ENCODE data around the gene TMEM245. TPM values are rescaled to one million over a fixed set of nuclear protein-coding genes. Genes with fewer than 3 reads are reported as not detected.
A peak's percentile ranks its signal among the peaks of the same experiment; 100 is the strongest.

The TMEM245 gene
- total RNA-seq, 1 donor from 2014 or later: 52.2 TPM

GRCh38 chr9:109012009-109012875 lies 107.5 kb downstream of the TMEM245 start:
- H3K79me2 ChIP-seq (ENCODE audit: insufficient read depth, low read length): peaks cover 47% of the 10 kb centered on the region
- H3K4me1 Mint-ChIP-seq (ENCODE audit: low read depth, unreplicated experiment): peaks cover 29% of the 10 kb centered on the region
- peak; percentile 94 for DNase-seq (ENCODE audit: low read depth)
- peaks cover 35% of the 10 kb centered on the region for H4K20me1 ChIP-seq (ENCODE audit: insufficient read depth, low read length)
- TF ChIP-seq, protein P1, sequence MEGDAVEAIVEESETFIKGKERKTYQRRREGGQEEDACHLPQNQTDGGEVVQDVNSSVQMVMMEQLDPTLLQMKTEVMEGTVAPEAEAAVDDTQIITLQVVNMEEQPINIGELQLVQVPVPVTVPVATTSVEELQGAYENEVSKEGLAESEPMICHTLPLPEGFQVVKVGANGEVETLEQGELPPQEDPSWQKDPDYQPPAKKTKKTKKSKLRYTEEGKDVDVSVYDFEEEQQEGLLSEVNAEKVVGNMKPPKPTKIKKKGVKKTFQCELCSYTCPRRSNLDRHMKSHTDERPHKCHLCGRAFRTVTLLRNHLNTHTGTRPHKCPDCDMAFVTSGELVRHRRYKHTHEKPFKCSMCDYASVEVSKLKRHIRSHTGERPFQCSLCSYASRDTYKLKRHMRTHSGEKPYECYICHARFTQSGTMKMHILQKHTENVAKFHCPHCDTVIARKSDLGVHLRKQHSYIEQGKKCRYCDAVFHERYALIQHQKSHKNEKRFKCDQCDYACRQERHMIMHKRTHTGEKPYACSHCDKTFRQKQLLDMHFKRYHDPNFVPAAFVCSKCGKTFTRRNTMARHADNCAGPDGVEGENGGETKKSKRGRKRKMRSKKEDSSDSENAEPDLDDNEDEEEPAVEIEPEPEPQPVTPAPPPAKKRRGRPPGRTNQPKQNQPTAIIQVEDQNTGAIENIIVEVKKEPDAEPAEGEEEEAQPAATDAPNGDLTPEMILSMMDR (IDR thresholded peaks at IDR 0.05; ENCODE audit: insufficient read depth, low read depth, low read length): no peak
- no peak for TF ChIP-seq EZH2 (IDR thresholded peaks at IDR 0.05; ENCODE audit: insufficient read depth, low read length)
- peak overlapping the region; percentile 42 for H2AFZ ChIP-seq (ENCODE audit: low read depth, low read length)
- H3K4me1 ChIP-seq (ENCODE audit: insufficient read depth, low read length): peaks cover 28% of the 10 kb centered on the region
- peak overlapping the region; percentile 92 for H3K27ac ChIP-seq (ENCODE audit: low read depth, low read length)
- peak overlapping the region; percentile 91 for H3K4me3 Mint-ChIP-seq (ENCODE audit: unreplicated experiment)
- peak overlapping the region; percentile 81 for H3K4me3 ChIP-seq (ENCODE audit: insufficient read depth, low read depth, low read length)
- no peaks in the 10 kb centered on the region for H3K27me3 ChIP-seq (ENCODE audit: insufficient read depth, low read length)
- H3K36me3 Mint-ChIP-seq (ENCODE audit: low read depth, unreplicated experiment): peaks cover 1% of the 10 kb centered on the region
- H3K9ac ChIP-seq (ENCODE audit: low read length): peak overlapping the region; percentile 94
- peak overlapping the region; percentile 89 for H3K27ac Mint-ChIP-seq (ENCODE audit: unreplicated experiment)
- H3K36me3 ChIP-seq (ENCODE audit: insufficient read depth, low read length): no peaks in the 10 kb centered on the region
- no peaks in the 10 kb centered on the region for H3K9me3 ChIP-seq (ENCODE audit: insufficient read depth, low read depth, low read length)
- FAIRE-seq: peak; percentile 98
- no peaks in the 10 kb centered on the region for H3K27me3 Mint-ChIP-seq (ENCODE audit: low read depth, unreplicated experiment)
- peak overlapping the region; percentile 96 for H3K4me2 ChIP-seq (ENCODE audit: low read length)
- H3K9me3 Mint-ChIP-seq (ENCODE audit: unreplicated experiment): no peaks in the 10 kb centered on the region

DNA sequence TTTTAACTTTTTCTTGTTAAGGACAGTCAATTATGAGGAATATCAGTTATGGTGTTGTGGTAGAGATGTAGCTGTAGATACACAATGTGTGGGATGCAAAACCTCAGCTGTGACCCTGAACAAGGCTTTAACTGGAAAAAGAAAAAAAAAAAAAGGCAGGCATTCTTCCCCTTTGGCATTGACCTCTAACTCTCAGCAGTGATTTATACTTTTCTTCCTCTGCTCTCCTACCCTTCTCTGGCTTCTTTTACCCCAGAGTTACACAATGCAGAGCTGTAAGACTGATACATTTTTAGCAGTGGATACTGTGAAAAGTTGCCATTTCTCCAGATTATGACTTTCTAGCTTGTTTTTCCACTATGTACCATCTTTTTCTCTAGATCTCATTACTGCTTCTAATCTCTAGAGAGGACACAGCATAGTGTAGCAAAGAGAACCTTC lies 108.5 kb downstream of the TMEM245 start:
- Mint-ChIP-seq H3K27ac (ENCODE audit: unreplicated experiment) (peak overlapping the region; percentile 89), H3K9me3 (ENCODE audit: unreplicated experiment) (no peaks in the 10 kb centered on the region), H3K4me1 (ENCODE audit: low read depth, unreplicated experiment) (peaks cover 29% of the 10 kb centered on the region), H3K36me3 (ENCODE audit: low read depth, unreplicated experiment) (peaks cover 1% of the 10 kb centered on the region), H3K27me3 (ENCODE audit: low read depth, unreplicated experiment) (no peaks in the 10 kb centered on the region), H3K4me3 (ENCODE audit: unreplicated experiment) (peak overlapping the region; percentile 91)
- peaks cover 44% of the 10 kb centered on the region for H4K20me1 ChIP-seq (ENCODE audit: insufficient read depth, low read length)
- H3K79me2 ChIP-seq (ENCODE audit: insufficient read depth, low read length): peaks cover 57% of the 10 kb centered on the region
- peaks cover 28% of the 10 kb centered on the region for H3K4me1 ChIP-seq (ENCODE audit: insufficient read depth, low read length)
- peak overlapping the region; percentile 81 for H3K4me3 ChIP-seq (ENCODE audit: insufficient read depth, low read depth, low read length)
- H3K9me3 ChIP-seq (ENCODE audit: insufficient read depth, low read depth, low read length): no peaks in the 10 kb centered on the region
- TF ChIP-seq, protein P1 (IDR thresholded peaks at IDR 0.05; ENCODE audit: insufficient read depth, low read depth, low read length): no peak
- TF ChIP-seq EZH2 (IDR thresholded peaks at IDR 0.05; ENCODE audit: insufficient read depth, low read length): no peak
- H3K27me3 ChIP-seq (ENCODE audit: insufficient read depth, low read length): no peaks in the 10 kb centered on the region
- H3K36me3 ChIP-seq (ENCODE audit: insufficient read depth, low read length): no peaks in the 10 kb centered on the region
- no peak for FAIRE-seq
- no peak overlapping the region for H2AFZ ChIP-seq (ENCODE audit: low read depth, low read length)
- peak overlapping the region; percentile 96 for H3K4me2 ChIP-seq (ENCODE audit: low read length)
- H3K27ac ChIP-seq (ENCODE audit: low read depth, low read length): peak overlapping the region; percentile 92
- peak; percentile 5 for DNase-seq (ENCODE audit: low read depth)
- H3K9ac ChIP-seq (ENCODE audit: low read length): peak overlapping the region; percentile 94
